Activated naive CD4-positive, alpha-beta T cell treated with Interleukin-2 at 50 U/mL for 16 hours (primary cell): ENCODE measurements around the gene ELOVL2.

ENCODE experiments used
- DNase-seq: peaks from one replicate; pipeline ENCODE4 v3.0.0-alpha.2; 2020

ELOVL2 gene

GRCh38 chr6:11056871-11057270 is 12.8 kb upstream of the ELOVL2 start:
- no peak for DNase-seq

- DNase-seq: no peak
Measured at GRCh38 chr6:11055127-11055627, 11.1 kb upstream of the ELOVL2 start.

- no peak for DNase-seq
Measured at GRCh38 chr6:11054722-11055121, 10.6 kb upstream of the ELOVL2 start.

- DNase-seq: no peak
Measured at GRCh38 chr6:11053307-11053706, 9.2 kb upstream of the ELOVL2 start.

GRCh38 chr6:11050731-11051130 is 6.6 kb upstream of the ELOVL2 start:
- DNase-seq: no peak

- no peak for DNase-seq
Measured at GRCh38 chr6:11044712-11045167, 635 bp upstream of the ELOVL2 start.

GRCh38 chr6:11043378-11043960 is 636 bp downstream of the ELOVL2 start:
- no peak for DNase-seq

GRCh38 chr6:11042750-11043377 is 1.2 kb downstream of the ELOVL2 start:
- no peak for DNase-seq

- DNase-seq: no peak
Measured at GRCh38 chr6:11042025-11042749, 1.9 kb downstream of the ELOVL2 start.

GRCh38 chr6:11040134-11040533 is 4.0 kb downstream of the ELOVL2 start:
- no peak for DNase-seq

GRCh38 chr6:11039040-11039439 is 5.1 kb downstream of the ELOVL2 start:
- no peak for DNase-seq

GRCh38 chr6:11036977-11037430 is 7.1 kb downstream of the ELOVL2 start:
- DNase-seq: no peak

GRCh38 chr6:11036351-11036740 is 7.8 kb downstream of the ELOVL2 start:
- DNase-seq: no peak

GRCh38 chr6:11035616-11036350 is 8.3 kb downstream of the ELOVL2 start:
- DNase-seq: no peak

- no peak for DNase-seq
Measured at GRCh38 chr6:11033825-11034224, 10.3 kb downstream of the ELOVL2 start.

- no peak for DNase-seq
Measured at GRCh38 chr6:11030904-11031303, 13.2 kb downstream of the ELOVL2 start.

- no peak for DNase-seq
Measured at GRCh38 chr6:11028959-11029358, 15.1 kb downstream of the ELOVL2 start.

GRCh38 chr6:11027565-11028110 is 16.5 kb downstream of the ELOVL2 start:
- no peak for DNase-seq

- DNase-seq: no peak
Measured at GRCh38 chr6:11025921-11026635, 18.0 kb downstream of the ELOVL2 start.

- DNase-seq: no peak
Measured at GRCh38 chr6:11025130-11025529, 19.0 kb downstream of the ELOVL2 start.

- DNase-seq: no peak
Measured at GRCh38 chr6:11023032-11023431, 21.1 kb downstream of the ELOVL2 start.

- no peak for DNase-seq
Measured at GRCh38 chr6:11021714-11022113, 22.4 kb downstream of the ELOVL2 start.
